NCI-H526 treated with DMSO at 0.1 percent for 48 hours (cell line): ENCODE measurements around the gene TEPSIN.

ENCODE experiments used
- DNase-seq: peaks from one replicate; lab custom pipeline; 2025; lab: John Stamatoyannopoulos, UW

The TEPSIN gene

DNA sequence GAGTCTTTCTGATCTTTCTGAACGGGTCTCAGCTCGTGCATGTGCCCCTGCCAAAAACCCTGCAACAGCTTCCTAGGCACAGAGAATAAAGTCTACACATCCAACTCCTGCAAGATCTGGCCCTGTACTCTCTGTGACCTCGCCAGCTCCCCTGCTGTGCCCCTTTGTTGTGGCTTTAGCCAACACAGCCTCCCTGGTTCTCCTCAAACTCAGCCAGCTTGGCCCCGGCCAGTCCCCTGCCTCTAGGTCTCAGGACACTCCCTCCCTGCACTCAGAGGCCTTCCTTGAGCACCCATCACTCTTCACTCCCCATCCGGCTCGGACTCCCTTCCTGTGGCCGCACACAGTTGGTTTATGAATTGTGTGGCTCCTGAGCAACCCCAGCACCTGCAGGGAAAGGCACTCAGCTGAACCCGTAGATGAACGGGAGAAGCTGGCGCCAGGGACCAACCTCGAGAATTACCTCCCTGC is 17.4 kb downstream of the TEPSIN start:
- DNase-seq = no peak

- DNase-seq = no peak
Measured at GRCh38 chr17:81219476-81220180, 19.2 kb downstream of the TEPSIN start.

DNA sequence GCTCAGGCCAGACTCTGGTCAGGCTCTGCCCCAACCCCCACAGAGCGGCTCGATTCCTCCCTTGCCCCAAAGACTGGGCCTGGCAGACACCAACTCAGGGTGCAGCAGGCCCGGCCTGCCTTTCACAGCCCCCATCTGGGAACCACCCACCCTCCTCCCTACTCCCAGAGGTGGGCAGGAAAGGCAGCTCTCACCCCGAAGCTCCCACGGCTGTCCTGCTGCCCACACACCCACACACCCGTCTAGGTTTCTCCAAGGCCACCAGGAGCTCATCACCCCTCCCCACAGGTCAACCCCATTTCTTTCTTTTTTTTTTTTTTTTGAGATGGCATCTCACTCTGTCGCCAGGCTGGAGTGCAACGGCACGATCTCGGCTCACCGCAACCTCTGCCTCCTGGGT is 19.9 kb downstream of the TEPSIN start:
- no peak for DNase-seq

DNA sequence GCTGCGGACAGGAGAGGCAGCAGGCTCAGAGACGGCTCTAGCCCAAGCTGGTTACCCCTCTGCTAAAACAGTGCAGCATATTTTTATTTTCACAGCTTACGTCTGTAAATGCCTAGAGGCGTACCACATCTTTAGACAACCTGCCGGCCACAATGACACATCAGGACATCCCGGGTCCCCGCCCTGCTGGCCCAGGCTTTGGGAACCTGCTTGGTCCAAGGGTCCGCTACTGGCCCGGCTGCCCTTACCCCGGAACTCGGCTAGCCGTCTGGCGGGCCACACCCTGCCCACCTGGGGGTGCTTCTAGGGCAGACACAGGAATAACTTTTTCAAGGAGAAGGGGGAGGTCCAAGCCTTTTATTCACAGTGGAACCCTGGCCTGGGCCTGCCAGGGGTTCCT is 20.4 kb downstream of the TEPSIN start:
- DNase-seq = no peak

GRCh38 chr17:81217491-81217890 is 21.4 kb downstream of the TEPSIN start:
- no peak for DNase-seq

GRCh38 chr17:81213978-81214377 is 24.9 kb downstream of the TEPSIN start:
- DNase-seq = no peak

GRCh38 chr17:81212365-81212764 is 26.5 kb downstream of the TEPSIN start:
- DNase-seq = no peak

GRCh38 chr17:81210868-81211267 is 28.0 kb downstream of the TEPSIN start:
- DNase-seq = no peak

DNA sequence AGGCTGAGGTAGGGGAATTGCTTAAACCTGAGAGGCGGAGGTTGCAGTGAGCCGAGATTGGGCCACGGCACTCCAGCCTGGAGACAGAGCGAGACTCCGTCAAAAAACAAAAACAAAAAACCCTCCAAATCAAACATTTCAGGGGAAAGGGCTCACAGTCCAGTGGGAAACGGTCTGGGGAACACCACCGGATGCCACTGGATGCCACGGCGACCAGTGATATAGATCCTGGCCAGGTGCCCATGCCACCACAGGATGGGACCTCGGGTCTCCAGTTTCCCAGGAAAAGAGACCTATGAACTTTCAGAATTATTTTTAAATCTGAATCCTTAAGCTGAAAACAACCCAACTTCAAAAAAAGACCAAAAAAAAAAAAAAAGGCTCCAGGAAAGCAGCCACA is 28.4 kb downstream of the TEPSIN start:
- no peak for DNase-seq

DNA sequence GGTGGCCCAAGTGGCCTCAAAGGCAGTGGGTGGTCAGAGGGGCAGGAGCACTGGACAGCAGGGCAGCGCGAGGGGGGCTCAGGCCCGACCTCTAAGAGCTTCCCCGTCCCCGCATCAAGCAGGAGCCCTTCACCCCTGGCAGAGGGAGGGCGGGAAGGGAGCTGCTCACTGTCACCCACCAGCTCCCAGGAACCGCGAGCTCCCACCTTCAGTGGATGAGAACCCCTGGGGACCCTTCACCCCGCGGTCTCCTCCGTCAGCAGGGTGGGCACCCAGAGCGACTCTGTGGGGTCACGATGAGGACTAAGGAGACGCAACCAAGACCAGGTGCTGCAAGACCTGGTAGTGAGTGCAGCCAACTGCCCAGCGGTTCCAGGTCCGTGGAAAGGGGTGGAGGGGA is 29.7 kb downstream of the TEPSIN start:
- DNase-seq = no peak

DNA sequence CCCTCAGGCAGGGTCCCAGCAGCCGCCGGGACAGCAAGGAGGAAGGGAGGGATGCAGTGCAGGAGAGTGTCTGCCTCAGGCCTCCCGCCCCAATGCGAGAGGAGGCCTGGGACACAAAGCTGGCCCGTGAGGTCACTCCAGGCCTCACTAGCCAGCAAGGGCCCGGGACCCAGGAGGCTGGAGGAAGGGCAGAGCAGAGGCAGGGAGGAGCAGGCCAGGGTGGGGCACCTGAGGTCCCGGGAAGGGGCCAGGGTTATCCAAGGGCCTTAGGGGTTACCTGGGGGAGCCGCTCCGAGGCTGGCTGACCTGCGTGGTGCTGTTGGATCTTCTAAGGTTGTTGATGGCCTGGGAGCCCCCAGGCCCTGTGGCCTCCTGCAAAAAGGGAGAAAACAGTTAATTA is 30.2 kb downstream of the TEPSIN start:
- DNase-seq = no peak

DNA sequence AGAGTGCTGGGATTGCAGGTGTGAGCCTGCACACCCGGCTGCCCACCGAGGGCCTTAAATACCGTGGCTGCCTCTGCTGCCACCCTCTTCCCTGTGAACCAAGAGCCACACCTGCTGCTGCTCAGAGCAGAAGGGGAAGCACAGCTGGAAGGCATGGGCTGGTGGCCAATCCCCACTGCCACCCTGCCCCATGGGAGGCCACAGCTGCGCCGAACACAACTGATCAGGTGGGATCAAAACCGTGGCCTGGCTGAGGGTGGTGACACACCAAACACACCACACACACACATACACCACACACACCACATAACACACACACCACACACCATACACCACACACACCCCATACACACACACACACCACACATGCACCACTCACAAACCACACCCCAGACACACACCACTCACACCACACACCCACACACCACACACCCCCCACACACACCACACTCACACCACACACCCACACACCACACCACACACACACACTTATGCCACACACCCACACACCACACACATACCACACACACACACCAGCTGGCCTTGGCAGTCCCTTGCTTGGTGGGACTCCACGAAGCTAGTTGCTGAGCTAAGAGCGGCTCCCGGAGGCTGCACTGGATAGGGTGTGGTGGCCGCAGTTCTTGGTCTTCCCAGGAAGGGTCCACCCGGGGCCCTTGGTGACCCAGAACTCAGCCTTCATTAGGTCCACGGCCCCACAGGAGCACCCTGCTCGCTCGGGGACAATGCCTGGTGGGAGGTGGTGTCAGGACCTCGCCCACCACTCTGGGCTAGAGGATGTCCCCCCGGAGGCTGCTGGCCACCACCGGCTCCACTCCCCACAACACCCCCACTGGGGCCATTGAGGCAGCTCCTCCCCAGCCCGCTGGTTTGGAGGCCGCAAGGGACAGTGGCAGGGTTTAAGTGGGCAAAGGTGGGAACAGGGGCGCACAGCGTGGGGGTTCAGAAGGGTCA is 31.0 kb downstream of the TEPSIN start:
- DNase-seq = no peak

GRCh38 chr17:81206657-81207056 is 32.2 kb downstream of the TEPSIN start:
- DNase-seq = no peak

DNA sequence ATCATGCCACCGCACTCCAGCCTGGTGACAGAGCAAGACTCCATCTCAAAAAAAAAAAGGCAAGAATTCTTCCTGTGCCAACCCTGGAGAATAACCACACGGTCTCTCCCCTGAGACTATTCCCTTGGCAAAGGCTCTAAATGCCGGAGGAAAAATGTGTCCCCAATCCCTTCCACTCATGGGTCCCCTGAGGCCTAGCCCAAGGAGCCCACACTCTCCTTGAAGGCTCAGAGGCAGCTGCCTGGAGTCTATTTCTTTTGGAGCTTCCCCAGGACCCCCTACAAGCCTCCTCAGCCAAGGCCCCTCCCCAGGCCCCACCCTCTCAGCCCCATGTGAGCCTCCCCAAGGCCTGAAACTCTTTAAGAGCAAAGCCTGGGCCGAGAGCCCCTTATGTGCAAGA is 32.7 kb downstream of the TEPSIN start:
- DNase-seq = no peak

GRCh38 chr17:81204578-81204977 is 34.3 kb downstream of the TEPSIN start:
- DNase-seq = no peak

- DNase-seq = no peak
Measured at GRCh38 chr17:81203136-81203535, 35.7 kb downstream of the TEPSIN start.

DNA sequence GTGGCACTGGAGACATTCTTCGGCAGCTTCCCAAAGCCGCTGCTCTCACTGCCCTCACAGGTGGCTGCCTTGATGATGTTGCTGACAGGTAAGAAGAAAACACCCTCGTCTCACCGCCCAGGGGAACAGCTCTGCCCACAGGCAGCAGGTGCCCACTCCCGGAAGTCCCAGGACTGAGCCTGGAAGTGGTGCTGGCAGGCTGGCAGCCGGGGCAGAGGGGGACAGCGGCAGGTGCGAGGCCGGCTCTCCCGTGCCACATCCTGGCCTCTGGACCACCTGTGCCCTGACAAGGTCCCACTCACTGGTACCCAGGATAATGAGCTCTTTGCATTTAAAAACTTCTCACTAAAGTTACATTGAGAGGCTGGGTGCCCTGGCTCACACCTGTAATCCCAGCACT is 36.5 kb downstream of the TEPSIN start:
- DNase-seq = no peak

DNA sequence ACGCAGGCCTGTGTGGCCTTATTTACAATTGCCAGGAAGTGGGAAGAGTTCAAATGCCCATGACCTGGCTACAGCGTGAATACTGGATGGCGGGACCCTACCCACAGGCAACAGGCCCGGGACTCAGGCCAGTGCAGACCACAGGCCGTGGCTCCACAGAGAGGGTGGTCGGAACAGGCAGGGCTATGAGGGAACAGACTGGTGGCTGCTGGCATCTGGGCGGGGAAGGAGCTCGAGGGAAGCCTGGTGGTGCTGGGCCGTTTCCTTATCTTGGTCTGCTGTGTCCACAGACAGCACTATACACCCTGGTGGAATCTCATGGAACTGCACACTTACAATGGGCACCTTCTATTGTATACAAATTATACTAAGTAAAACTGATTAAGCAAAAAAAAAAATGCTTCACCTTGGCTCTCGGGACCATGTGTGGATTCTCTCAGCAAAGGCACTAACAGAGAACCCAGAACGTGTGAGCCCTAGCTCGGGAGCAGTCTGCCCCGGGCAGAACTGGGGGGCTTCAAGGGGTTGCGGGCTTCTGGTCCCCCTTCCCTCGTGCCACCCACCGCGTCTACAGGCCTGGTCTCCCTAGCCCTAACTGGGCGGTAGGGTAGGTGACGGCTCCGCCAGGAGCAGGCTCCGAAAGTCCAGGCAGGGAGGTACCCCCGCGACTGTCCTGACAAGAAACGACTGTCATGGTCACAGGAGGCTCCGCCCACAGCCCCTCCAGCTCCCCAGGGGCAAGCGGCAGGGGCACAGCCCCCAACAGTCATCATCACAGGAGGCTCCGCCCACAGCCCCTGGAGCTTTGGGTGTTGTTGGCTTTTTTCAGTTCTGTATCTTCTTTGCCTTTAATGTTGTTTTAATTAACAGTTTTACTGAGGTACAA is 37.9 kb downstream of the TEPSIN start:
- no peak for DNase-seq

DNA sequence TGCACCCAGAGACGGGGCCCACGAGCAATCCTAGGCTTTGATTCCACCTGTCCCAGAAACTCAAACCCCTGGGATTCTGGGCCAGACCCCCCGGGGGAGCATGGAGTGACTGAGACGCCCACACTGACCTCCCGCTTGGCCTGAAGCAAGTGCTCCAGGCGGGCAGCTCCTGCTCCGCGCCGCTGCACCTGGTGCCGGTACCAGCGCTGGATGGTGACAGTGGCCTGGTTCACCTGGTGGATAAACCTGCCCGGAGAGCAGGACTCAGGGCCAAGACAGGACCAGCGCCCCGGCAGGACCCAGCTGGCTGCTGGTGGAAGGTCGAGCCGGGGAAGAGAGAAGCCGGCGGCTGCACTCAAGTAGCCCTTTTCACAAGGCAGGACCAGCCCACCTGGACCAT is 38.7 kb downstream of the TEPSIN start:
- no peak for DNase-seq

DNA sequence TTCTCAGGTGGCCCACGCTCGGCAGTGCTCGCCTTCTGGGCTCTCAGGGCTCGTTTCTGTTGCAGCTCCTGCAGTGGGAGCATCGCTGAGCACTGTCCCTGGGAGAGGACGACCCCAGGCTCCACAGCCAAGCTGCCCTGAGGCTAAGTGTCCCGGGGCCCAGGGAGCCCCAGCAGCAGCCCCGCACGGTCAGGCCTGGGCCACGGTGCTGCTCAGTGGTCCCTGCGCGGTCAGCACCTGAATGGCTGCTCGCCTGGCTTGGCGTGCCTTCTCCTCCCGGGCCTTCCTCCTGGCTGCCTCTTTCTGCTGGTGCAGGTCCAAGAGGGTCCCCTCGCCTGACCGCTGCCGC is 39.4 kb downstream of the TEPSIN start:
- DNase-seq = no peak

DNA sequence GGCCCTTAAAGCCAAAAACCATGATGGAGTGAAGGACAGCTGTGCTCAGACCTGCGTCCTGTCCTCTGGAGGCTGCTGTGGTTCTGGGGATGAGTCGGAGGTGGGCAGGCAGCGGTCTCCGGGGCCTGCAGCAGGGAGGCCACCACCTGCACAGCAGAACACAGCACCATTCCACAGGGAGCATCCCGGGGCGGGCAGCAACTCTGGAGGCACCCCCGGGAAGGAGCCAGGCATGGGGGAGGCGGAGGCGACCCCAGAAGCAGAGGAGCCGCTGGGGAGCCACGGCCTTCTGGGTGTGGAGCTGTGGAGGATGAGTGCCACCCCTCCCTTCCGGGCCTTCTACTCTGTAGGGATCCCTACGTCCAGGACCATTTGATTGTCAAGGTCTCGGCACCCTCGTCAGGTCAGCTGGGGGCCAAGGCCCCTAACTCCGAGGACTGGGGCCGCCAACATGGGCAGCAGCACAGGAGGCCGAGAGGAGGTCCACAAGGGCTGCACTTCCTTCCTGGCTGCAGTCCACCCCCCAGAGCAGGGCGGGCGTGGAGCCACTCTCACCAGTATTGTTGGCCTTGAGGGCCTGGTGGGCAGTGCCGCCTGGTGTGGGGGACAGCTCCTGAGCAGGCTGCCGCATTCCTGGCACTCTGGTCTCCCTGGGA is 39.9 kb downstream of the TEPSIN start:
- DNase-seq = no peak
